BJ (cell line): ENCODE measurements around the gene PTGER1. TPM values are rescaled to one million over a fixed set of nuclear protein-coding genes. Genes with fewer than 3 reads are reported as not detected.

Experiments
- CTCF ChIA-PET: fragments of 350-600 bp; formaldehyde crosslinking; extraction: SDS; loops from one replicate; lab custom pipeline; 2021; ENCODE audit warnings: antibody characterized with exemption, inconsistent platforms; lab: Yijun Ruan, JAX
- POLR2A ChIA-PET: fragments of 300-600 bp; sonication (Branson Sonifier 250); formaldehyde crosslinking; extraction: SDS; loops from one replicate; lab custom pipeline; 2021; ENCODE audit warnings: antibody characterized with exemption; lab: Charles Lee
- DNase-seq: peaks from one replicate; pipeline ENCODE4 v3.0.0-alpha.2; 2011; ENCODE audit warnings: low read depth
- H3K27me3 ChIP-seq: 2 replicates; pipeline ENCODE4 v1.6.0; 2011; ENCODE audit warnings: low read length; ENCODE audit not compliant: control insufficient read depth, insufficient read depth
- H3K36me3 ChIP-seq: 2 replicates; pipeline ENCODE4 v1.5.1; 2011; ENCODE audit warnings: low read length; ENCODE audit not compliant: control insufficient read depth, insufficient read depth
- H3K4me3 ChIP-seq: 2 replicates; pipeline ENCODE4 v1.5.1; 2011; ENCODE audit warnings: low read depth, mild to moderate bottlenecking, control low read depth, low read length
- CTCF ChIP-seq: IDR thresholded peaks from 2 replicates; pipeline ENCODE4 v1.5.1; 2011; ENCODE audit warnings: low read depth, mild to moderate bottlenecking, control low read depth, inconsistent platforms, low read length, moderate library complexity; ENCODE audit not compliant: insufficient read depth
- polyA plus RNA-seq: library from polyadenylated mRNA; depleted of rRNA; stranded (reverse); fragments of >200 nt; gene quantifications from 2 replicates; pipeline ENCODE4 v1.2.3, GENCODE V29; 2011

Gene PTGER1
- polyA plus RNA-seq, 1 experiment = 0.63 TPM

DNA sequence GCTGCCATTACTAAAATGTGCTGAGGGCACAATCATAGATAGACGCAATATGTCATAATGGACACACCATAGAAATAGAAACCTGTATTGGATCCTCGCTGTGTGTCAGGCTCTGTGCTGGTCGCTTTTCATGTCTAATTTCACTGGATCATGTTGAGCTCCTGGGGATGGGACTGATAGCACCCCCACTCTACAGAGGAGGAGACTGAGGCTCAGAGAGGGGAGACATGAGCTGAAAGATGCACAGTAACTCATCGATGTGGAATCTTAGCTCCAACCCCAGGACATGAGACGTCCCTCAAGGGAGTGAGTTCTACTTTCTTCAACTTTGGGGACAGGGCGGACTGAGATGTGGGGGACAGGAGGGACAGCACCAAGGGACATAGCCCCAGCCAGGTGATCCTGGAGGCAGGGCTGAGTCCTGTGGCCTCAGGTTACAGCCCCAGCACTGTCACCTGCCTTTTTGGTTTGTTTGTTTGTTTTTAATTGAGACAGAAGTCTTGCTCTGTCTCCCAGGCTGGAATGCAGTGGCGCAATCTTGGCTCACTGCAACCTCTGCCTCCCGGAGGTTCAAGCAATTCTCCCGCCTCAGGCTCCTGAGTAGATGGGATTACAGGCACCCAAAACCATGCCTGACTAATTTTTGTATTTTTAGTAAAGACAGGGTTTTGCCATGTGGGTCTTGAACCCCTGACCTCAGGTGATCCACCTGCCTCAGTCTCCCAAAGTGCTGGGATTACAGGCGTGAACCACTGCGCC, 27.4 kb upstream of the PTGER1 start:
- Histone ChIP-seq H3K36me3 (no peaks in the 10 kb centered on the region), H3K27me3 (no peaks in the 10 kb centered on the region), H3K4me3 (no peak overlapping the region)
- DNase-seq = no peak
- TF ChIP-seq CTCF = no peak
- POLR2A ChIA-PET = no interaction called here
- CTCF ChIA-PET = interaction anchor here (1.6 kb wide), 1 partner anchor 54 kb away, joined by 5 read pairs; no protein-coding TSS in a partner anchor

- ChIA-PET CTCF (interaction anchor here (1.1 to 1.7 kb wide), 2 partner anchors 9 to 25 kb away, joined by 4 to 9 read pairs; no protein-coding TSS in a partner anchor), POLR2A (interaction anchor here (0.6 kb wide), 1 partner anchor 21 kb away, joined by 3 read pairs; the partner anchor contains the start of gene DNAJB1)
- H3K4me3 ChIP-seq = no peak overlapping the region
- H3K27me3 ChIP-seq = no peaks in the 10 kb centered on the region
- no peak for DNase-seq
- no peak for TF ChIP-seq CTCF
- peaks cover 6% of the 10 kb centered on the region; the same call in 1 of the 2 replicates for H3K36me3 ChIP-seq
Observed at GRCh38 chr19:14497228-14497921, 22.2 kb upstream of the PTGER1 start.

DNA sequence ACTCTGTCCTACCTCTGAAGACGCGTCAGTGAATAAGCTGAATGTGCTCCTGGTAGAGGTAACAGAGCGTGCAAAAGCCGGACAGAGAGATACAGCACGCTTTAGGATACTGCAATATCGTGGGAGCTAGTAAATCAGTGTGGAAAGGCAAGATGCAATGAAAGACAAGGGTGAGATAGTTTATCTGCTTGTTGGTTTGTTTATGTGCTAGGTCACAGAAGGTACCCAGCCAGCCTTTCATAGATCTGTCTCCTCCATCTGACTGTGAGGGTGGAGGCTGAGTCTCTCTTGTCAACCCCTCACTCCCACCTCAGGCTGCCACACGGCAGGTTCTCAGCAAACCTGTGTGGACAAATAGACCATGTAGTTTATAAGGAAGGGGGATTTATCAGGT, 21.7 kb upstream of the PTGER1 start:
- Histone ChIP-seq H3K36me3 (peaks cover 8% of the 10 kb centered on the region; the same call in 1 of the 2 replicates), H3K4me3 (no peak overlapping the region; the same call in 1 of the 2 replicates), H3K27me3 (no peaks in the 10 kb centered on the region)
- ChIA-PET CTCF (interaction anchor here (1.1 to 1.7 kb wide), 3 partner anchors 9 to 25 kb away, joined by 4 to 9 read pairs (median 5); no protein-coding TSS in a partner anchor), POLR2A (interaction anchor here (0.5 to 1.3 kb wide), 2 partner anchors 21 to 87 kb away, joined by 5 to 7 read pairs; partner anchors contain the start of gene DNAJB1)
- DNase-seq = no peak
- no peak for TF ChIP-seq CTCF

DNA sequence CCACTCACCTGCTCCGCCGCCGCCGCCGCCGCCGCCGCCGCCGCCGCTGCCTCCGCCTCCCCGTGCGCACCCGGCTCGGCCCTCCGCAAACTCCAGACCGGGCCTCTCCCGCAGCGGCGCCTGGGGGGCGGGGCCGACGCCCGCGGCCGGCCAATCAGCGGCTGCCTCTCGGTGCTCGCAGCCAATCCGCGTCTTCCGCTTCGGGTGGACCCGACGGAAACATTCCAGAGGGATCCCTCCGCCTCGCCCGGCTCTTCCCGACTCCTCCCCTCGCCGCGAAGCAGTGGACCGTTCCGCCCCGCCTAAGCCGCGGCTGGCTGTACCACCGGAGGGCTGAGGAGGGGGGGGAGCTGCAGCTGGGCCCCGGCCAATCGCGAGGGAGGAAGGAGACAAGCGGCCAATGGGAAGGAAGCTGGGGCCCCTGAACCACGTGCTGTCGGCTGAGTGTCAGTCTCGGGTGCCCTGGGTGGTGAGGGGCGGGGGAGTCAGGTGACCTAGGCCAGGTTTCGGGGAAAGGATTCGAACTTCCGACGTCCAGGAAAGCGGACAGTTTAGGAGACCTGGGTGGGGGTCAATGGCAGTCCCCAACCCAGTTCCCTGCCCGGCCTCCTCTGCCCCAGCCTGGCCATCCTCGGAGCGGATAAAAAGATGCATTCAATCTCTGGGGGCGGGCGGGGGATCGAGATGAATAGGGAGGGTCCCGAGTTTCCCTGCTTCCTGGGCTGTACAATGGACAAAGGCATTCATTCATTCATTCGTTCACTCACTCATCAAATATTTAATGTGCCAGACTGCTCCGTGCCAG, 21.1 kb upstream of the PTGER1 start, which contains the start of gene GIPC1:
GIPC1 (minus strand) TSS at position 99 of the 805 bp plus-strand sequence. CDS start 13,151 bp downstream, outside the sequence.
- H3K4me3 ChIP-seq = peak within 1 kb of the TSS; percentile 92
- no peak for TF ChIP-seq CTCF
- H3K27me3 ChIP-seq = no peaks in the 10 kb centered on the region
- peaks cover 12% of the 10 kb centered on the region for H3K36me3 ChIP-seq
- CTCF ChIA-PET = interaction anchor here (1.0 to 4.9 kb wide), 6 partner anchors 8 to 60 kb away, joined by 3 to 32 read pairs (median 4); no protein-coding TSS in a partner anchor
- POLR2A ChIA-PET = interaction anchor here (0.5 to 1.3 kb wide), 2 partner anchors 22 to 87 kb away, joined by 5 to 7 read pairs; partner anchors contain the start of gene DNAJB1
- DNase-seq = peak; percentile 87
